Measurements from ENCODE around the gene ATP1A4. TPM values are rescaled to one million over a fixed set of nuclear protein-coding genes. Genes with fewer than 3 reads are reported as not detected.

Gene ATP1A4
- total and polyA plus RNA-seq, 2 of the 8 experiments (the other 6 are each of a cell fraction or from before 2014, with no cell fraction given) = 0.48 to 0.61 TPM

- Histone ChIP-seq H4K5ac (ENCODE audit: insufficient read length, low read depth, low read length) (no peak overlapping the region), H4K8ac (ENCODE audit: extremely low read depth, insufficient read depth, low read length) (no peak overlapping the region), H2BK5ac (ENCODE audit: low read depth, low read length) (no peak overlapping the region), H2AFZ (ENCODE audit: low read length) (no peak overlapping the region), H3K23ac (ENCODE audit: insufficient read length) (no peak overlapping the region), H3K56ac (replicated peaks; ENCODE audit: insufficient read length, low read depth, low read length) (no peak overlapping the region), H3K4ac (replicated peaks; ENCODE audit: insufficient read length, low read depth, low read length) (no peak overlapping the region), H3K79me2 (ENCODE audit: control insufficient read depth in 1 of 2, insufficient read depth in 2 of 2, low read length in 2 of 2) (no peaks in the 10 kb centered on the region), H3K27me3 (replicated peaks in 1 of 4; ENCODE audit: control insufficient read depth in 3 of 4, extremely low read depth in 1 of 4, insufficient read depth in 3 of 4, low read length in 3 of 4) (no peaks in the 10 kb centered on the region; a peak in 1 of 7 replicates), H3K79me1 (ENCODE audit: low read depth, low read length) (no peaks in the 10 kb centered on the region), H3K36me3 (ENCODE audit: control insufficient read depth in 2 of 4, insufficient read depth in 4 of 4, low read length in 3 of 4) (no peaks in the 10 kb centered on the region), H4K20me1 (replicated peaks in 1 of 2; ENCODE audit: control insufficient read depth in 1 of 2, insufficient read depth in 2 of 2, low read length in 2 of 2) (no peaks in the 10 kb centered on the region), H2BK12ac (ENCODE audit: low read depth, low read length) (no peak overlapping the region), H4K91ac (replicated peaks; ENCODE audit: insufficient read length, low read length) (no peak overlapping the region), H3K14ac (ENCODE audit: insufficient read length) (no peak overlapping the region), H2BK120ac (replicated peaks; ENCODE audit: low read depth, low read length) (no peak overlapping the region), H2AK5ac (ENCODE audit: low read depth, low read length) (no peak overlapping the region), H3K4me3 (ENCODE audit: extremely low read depth in 1 of 4, insufficient read depth in 2 of 4, low read depth in 3 of 4, low read length in 4 of 4) (no peak overlapping the region), H3K9ac (replicated peaks in 1 of 4; ENCODE audit: extremely low read depth in 1 of 4, low read depth in 3 of 4, low read length in 3 of 4) (no peak overlapping the region), H3K9me3 (ENCODE audit: insufficient read depth in 2 of 2, low read depth in 1 of 2, low read length in 1 of 2) (no peaks in the 10 kb centered on the region), H3K23me2 (ENCODE audit: low read depth, low read length) (no peaks in the 10 kb centered on the region), H2BK20ac (ENCODE audit: low read length) (no peak overlapping the region), H2BK15ac (ENCODE audit: low read length) (no peak overlapping the region), H3K27ac (ENCODE audit: low read depth, low read length) (no peak overlapping the region), H3K18ac (ENCODE audit: extremely low read depth, low read length) (no peak overlapping the region), H3K4me2 (ENCODE audit: insufficient read depth in 1 of 2, low read depth in 2 of 2, low read length in 2 of 2) (no peak overlapping the region), H3K4me1 (replicated peaks in 1 of 4; ENCODE audit: control insufficient read depth in 3 of 4, insufficient read depth in 4 of 4, low read length in 3 of 4) (peaks cover 0 to 2% (median 0%) of the 10 kb centered on the region in 4 experiments; a peak in 2 of 7 replicates)
- 85% methylated on average over 3 of the region's 3 CpGs; no CpG with 5 or more reads in 1 of the 2 experiments for WGBS, 2 experiments (ENCODE audit: extremely low coverage in 1 of 2, insufficient coverage in 1 of 2, insufficient read length in 1 of 2, insufficient replicate concordance in 2 of 2, low coverage in 1 of 2, low lambda C conversion rate in 2 of 2, missing lambda C conversion rate in 1 of 2)
- CTCF ChIA-PET (ENCODE audit: partially characterized antibody) = interaction anchor here (0.6 to 18.4 kb wide), 8 partner anchors 11 to 134 kb away, joined by 3 to 257 read pairs (median 10); partner anchors contain the start of genes CASQ1 and PEA15
- FAIRE-seq (no peak), DNase-seq (ENCODE audit: low read depth in 1 of 2, low spot score in 2 of 2) (no peak)
- TF ChIP-seq CHD1 (IDR thresholded peaks at IDR 0.05; ENCODE audit: low read depth, low read length) (no peak), TBP (IDR thresholded peaks at IDR 0.05; ENCODE audit: low read depth, low read length) (no peak), FOSL1 (IDR thresholded peaks at IDR 0.05; ENCODE audit: insufficient read depth, low read depth, low read length) (no peak), SP1 (IDR thresholded peaks at IDR 0.05; ENCODE audit: low read depth, low read length) (no peak), SP4 (IDR thresholded peaks at IDR 0.05; ENCODE audit: low read length) (no peak)
- POLR2A ChIA-PET (ENCODE audit: partially characterized antibody) = interaction anchor here (1.2 to 1.4 kb wide), 2 partner anchors 11 to 19 kb away, joined by 4 to 6 read pairs; no protein-coding TSS in a partner anchor
These were observed 6.6 kb downstream of the ATP1A4 start for GRCh38 chr1:160158031-160158430.
